Caki2 (cell line): Measurements from ENCODE around the gene UFC1. TPM values are rescaled to one million over a fixed set of nuclear protein-coding genes. Genes with fewer than 3 reads are reported as not detected.

ENCODE experiments used
- DNase-seq: peaks from one replicate; pipeline ENCODE4 v3.0.0-alpha.2; 2015; ENCODE audit warnings: low read depth
- in situ Hi-C: cut with HindIII; loops from 2 replicates; pipeline ENCODE4 v1.10.0; 2016; ENCODE audit warnings: low sequenced_read_pairs, low pct_unique_long_range_greater_than_20kb, mixed read lengths
- total RNA-seq: library from RNA; depleted of rRNA; stranded (reverse); fragments of >200 nt; shearing (Covaris generic); gene quantifications from 2 replicates; pipeline ENCODE4 v1.2.3, GENCODE V29; 2014; ENCODE audit warnings: low replicate concordance

Gene UFC1
- total RNA-seq, 1 experiment from 2014 or later: 204 TPM

DNA sequence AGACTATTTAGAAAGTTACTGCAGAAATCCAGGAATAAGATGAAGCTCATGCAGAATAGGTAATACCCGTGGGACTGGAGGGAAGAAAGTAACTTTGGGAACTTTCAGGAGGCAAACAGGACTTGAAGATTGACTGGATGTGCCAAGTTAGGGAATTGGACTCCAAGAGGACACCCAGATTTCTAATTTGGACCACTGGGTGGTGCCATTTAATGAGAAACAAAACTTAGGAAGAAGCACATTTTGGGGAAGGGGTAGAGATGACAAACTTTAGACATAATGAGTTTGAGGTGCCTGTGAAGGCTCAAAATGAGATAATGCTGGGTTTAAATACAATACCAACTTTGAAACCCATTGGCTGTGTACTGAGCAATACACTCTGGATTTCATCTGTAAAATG lies 26.9 kb downstream of the UFC1 start:
- in situ Hi-C loops: no loop called here
- no peak for DNase-seq

GRCh38 chr1:161182214-161182613 lies 28.4 kb downstream of the UFC1 start:
- in situ Hi-C loops: no loop called here
- no peak for DNase-seq

DNA sequence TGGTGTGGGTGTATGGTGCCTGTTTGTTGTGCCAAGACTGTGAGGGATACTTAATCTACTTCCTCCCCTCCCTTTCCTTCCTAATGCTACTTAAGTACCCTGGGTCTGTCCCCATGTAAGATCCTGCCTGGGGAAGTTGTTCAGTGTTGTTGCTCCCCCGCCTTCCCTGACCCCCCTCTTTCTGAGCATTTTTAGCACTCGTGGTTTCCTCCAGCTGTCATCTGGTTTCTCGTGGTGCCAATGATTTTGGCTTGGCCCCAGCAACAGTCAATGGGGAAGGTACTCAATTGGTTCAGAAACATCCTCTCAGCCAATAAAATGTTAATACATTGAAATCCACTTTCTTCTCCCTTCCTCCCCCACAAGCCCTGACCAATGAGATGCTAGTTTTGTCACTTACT lies 31.5 kb downstream of the UFC1 start:
- no peak for DNase-seq
- in situ Hi-C loops: no loop called here

- in situ Hi-C loops: no loop called here
These were observed 32.0 kb downstream of the UFC1 start for GRCh38 chr1:161185732-161186311.

GRCh38 chr1:161187311-161187710 lies 33.5 kb downstream of the UFC1 start:
- no peak for DNase-seq
- in situ Hi-C loops: no loop called here

More at GRCh38 chr1:161185732-161186311, 32.0 kb downstream of the UFC1 start:
- no peak for DNase-seq

- in situ Hi-C loops: no loop called here
- DNase-seq: no peak
These were observed 34.6 kb downstream of the UFC1 start for GRCh38 chr1:161188381-161188780.

DNA sequence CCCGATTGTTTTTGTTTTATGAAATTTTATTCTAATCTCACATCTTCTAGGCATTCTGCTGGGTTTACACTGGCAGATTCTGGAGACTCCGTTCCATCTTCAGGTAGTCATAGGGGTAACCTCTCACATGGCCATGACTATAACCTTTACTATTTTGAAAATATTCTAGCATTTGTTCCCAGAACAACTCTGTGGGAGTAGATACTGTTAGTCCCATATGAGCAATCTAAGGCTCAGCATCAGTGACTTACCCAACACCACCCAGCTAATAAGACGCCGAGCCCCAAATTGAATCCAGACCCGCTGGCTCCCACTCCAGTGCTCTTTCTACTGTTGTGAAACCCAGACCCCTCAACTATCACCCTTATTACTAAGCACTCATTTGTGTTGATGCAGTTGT lies 35.3 kb downstream of the UFC1 start:
- in situ Hi-C loops: no loop called here
- DNase-seq: no peak

DNA sequence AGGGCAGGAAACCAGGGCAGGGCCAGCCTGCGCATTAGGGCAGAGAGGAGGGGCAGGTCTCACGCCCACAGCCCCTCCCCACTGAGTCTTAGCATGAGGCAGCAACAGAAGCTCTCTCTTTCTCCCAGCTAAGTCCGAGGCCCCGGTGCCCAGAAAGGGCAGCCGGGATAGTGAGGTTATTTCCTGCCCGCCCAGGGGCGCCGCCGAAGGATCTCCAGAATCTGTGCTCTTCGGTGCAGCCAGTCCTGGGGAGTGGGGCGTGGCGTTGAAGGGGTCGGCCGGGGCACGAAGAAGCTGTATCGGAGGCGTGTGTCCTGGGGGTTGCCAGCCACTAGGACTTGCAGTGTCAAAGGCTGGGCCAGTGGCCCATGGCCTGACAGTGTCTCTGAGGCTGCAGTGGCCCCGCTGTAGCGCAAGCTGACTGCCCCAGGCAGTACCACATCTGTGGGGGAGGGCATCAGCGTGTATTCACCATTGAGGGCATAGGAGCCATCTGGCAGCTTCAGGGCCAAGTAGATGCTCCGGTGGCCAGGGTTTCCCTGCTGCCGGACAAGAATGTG lies 37.3 kb downstream of the UFC1 start:
- no peak for DNase-seq
- in situ Hi-C loops: no loop called here

DNA sequence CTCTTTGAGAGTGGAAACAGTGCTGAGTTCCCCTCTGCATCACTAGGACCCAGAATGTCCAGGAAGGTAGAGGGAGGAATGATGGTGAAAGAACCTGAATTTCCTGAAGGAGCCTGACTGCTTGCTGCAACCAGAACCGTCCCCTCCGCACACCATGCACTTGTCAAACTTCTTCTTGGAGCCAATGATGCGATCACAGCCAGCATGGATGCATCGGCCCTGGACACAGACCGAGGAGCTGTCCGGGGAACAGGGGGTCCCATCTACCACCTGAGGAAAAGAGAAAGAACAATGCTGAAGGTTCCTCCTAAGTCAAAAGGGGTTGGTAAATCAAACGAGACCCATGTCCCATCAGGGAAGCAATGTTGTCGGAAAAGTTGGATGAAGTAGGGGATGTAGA lies 38.2 kb downstream of the UFC1 start:
- in situ Hi-C loops: no loop called here
- DNase-seq: no peak

- peak; percentile 46 for DNase-seq
- in situ Hi-C loops: no loop called here
These were observed 39.0 kb downstream of the UFC1 start for GRCh38 chr1:161192476-161193465.

- in situ Hi-C loops: no loop called here
- DNase-seq: no peak
These were observed 39.9 kb downstream of the UFC1 start for GRCh38 chr1:161193561-161194235.

DNA sequence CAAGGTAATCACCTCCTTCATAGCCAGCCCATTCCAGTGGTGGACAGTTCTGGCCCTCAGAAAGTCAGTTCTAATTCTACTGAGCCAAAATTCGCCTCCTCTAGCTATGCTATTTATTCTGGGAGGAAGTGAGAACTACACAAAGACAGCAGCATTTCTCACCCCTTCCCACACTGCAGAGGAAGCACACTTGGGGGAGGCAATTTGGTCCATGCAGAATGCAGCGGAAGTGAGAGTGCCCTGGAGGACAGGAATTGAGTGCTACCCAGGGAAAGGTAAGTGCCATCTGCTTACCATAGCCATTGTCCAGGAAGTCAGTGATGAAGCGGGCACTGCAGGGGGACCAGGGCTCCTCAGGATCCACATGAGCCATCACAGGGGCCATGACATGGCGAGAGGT lies 41.4 kb downstream of the UFC1 start:
- DNase-seq: no peak
- in situ Hi-C loops: no loop called here

- no peak for DNase-seq
- in situ Hi-C loops: no loop called here
These were observed 42.3 kb downstream of the UFC1 start for GRCh38 chr1:161196111-161196510.

DNA sequence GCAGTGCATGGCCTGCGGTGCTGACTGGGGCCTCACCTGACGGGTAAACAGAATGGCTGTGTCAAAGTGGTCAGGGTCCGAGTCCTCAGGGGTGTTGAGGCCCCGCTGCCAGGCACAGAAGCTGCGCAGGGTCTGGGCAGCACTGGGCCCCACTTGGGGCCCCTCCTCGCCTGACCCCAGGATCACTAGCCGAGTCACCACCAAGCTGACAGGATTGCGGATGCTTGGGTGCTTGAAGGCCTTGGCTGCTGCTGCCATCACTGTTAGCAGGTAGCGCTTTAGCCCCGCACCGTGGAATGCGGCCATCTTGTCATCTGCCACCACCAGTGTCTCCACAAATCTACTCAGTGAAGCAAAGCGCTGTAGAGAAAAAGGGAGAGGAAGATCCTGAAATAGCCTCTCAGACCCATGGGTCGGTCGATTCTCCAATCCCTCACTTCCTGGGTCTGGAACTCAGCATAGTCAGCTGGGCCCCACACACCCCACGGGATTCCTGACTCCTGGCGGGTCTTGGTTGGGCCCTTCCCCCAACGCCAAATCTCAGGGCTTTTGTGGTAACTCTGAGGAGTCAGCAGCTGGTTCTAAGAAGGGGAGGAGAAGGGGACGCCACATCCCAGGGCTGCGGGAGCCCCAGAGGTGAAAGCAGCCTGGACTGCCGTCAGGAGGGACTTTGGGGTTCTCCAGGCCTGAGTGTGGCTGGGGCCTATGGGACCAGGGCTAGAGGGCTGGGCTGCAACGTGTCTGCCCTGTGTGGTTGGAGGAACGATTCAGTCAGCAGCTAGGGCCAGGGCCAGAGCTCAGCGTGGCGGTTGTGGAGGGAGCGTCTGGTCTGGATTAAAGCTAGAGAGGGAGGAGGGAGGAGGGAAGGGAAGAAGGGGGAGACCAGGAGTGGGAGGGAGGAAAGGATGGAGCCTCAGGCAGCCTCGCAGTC lies 43.0 kb downstream of the UFC1 start:
- in situ Hi-C loops: no loop called here

GRCh38 chr1:161197560-161198193 lies 43.9 kb downstream of the UFC1 start:
- in situ Hi-C loops: no loop called here
- DNase-seq: no peak

More for the DNA sequence above, 43.0 kb downstream of the UFC1 start:
- DNase-seq: no peak

DNA sequence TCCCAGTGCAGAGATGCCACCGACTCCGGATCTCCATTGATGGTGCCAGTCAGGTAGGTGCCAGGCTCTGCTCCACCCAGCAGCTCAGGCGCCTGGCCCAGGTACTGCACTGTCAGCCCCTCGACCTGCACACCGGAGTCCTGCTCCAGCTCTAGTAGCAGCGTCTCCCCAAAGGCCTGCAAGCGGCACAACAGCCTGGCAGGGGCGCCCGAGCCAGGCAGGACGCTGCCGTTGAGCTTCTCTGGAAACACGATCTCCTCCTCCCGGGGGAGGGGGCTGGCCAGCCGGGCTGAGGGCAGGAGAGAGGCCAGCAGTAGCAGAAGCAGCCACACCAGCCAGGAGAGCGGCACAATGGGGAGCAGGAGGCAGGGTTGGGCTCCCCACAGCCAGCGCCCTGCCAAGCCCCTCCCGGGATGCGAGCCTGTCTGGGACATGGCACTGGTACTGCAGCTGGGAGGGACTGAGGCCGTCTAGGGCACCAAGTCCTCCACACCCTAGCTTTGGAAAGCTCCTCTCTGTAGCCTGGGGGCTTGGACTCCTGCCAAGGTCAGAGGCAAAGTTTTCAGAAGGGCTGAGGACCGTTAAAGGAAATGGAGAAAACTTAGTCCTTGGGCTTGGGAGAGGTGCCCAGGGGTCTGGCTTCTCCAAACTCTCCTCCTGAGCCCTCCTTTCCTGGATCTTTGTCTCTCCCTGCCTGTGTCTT lies 44.6 kb downstream of the UFC1 start:
- DNase-seq: no peak
- in situ Hi-C loops: no loop called here

- in situ Hi-C loops: no loop called here
- no peak for DNase-seq
These were observed 45.2 kb downstream of the UFC1 start, which contains the start of gene ADAMTS4 for GRCh38 chr1:161198897-161199431. ADAMTS4 (minus strand) TSS chr1:161199054; CDS start chr1:161198627, 427 bp downstream.
